ENCODE data around the gene BABAM1. TPM values are rescaled to one million over a fixed set of nuclear protein-coding genes. Genes with fewer than 3 reads are reported as not detected.

BABAM1 gene
- total RNA-seq, 1 experiment from 2014 or later, result 146 TPM

DNA sequence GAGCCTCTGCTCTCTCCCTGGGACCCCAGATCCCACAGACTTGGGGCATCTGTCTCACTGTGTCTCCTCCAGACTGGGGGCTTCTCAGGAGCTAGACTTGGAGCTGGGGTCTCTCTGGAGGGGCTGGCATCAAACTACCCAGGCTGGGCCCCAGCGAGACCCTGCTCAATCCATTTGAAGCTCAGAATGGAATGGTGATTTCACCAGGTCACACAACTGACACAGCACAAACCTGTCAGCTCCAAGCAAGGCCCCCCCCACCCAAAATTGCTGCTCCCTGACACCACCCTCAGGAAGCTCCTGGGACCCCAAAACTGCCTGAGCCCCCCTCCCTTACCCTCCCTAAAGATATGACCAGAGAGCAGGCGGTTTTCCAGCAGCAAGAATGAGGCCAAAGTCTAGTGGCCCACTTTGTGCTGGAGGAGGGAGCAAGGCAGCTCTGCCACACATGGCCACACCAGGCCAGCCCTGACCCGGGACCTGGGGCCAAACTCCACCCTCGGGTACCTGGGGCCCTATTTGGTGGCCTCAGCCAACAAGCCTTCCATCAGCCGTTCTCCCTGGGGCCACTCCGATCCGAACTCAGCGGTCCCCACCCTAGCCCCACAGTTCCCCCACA is 23.9 kb upstream of the BABAM1 start:
- ChIA-PET CTCF (interaction anchor here (0.6 to 3.7 kb wide), 9 partner anchors 8 to 529 kb away, joined by 3 to 11 read pairs (median 4); partner anchors contain the start of gene OCEL1), POLR2A (interaction anchor here (0.7 to 2.3 kb wide), 4 partner anchors 12 to 28 kb away, joined by 3 to 9 read pairs (median 4); partner anchors contain the start of gene USE1)
- no peak for DNase-seq (ENCODE audit: low spot score)
- no peak for ATAC-seq
- Mint-ChIP-seq H3K4me3 (peak overlapping the region; percentile 97), H3K27ac (peak overlapping the region; percentile 89), H3K4me1 (peaks cover 42% of the 10 kb centered on the region), H3K9me3 (no peaks in the 10 kb centered on the region), H3K27me3 (ENCODE audit: low read depth) (no peaks in the 10 kb centered on the region), H3K36me3 (peaks cover 3% of the 10 kb centered on the region)
- TF ChIP-seq NFE2L1 (CRISPR knock-in tag; IDR thresholded peaks at IDR 0.05) (no peak), ZMAT4 (CRISPR knock-in tag; IDR thresholded peaks at IDR 0.05) (no peak), ZBTB21 (CRISPR knock-in tag; IDR thresholded peaks at IDR 0.05; ENCODE audit: borderline replicate concordance) (no peak), ZNF232 (CRISPR knock-in tag; IDR thresholded peaks at IDR 0.05) (no peak), NFATC4 (CRISPR knock-in tag; IDR thresholded peaks at IDR 0.05) (no peak), ZNF138 (CRISPR knock-in tag; conservative IDR thresholded peaks at IDR 0.05) (no peak), IRF2 (CRISPR knock-in tag; IDR thresholded peaks at IDR 0.05; ENCODE audit: borderline replicate concordance, low read depth) (no peak), FOXK1 (CRISPR knock-in tag; IDR thresholded peaks at IDR 0.05) (no peak), E2F5 (CRISPR knock-in tag; IDR thresholded peaks at IDR 0.05) (no peak), ZNF396 (CRISPR knock-in tag; IDR thresholded peaks at IDR 0.05; ENCODE audit: borderline replicate concordance) (no peak), RELA (CRISPR knock-in tag; IDR thresholded peaks at IDR 0.05; ENCODE audit: borderline replicate concordance) (no peak), ZNF671 (CRISPR knock-in tag; IDR thresholded peaks at IDR 0.05) (no peak), JUN (CRISPR knock-in tag; IDR thresholded peaks at IDR 0.05) (no peak), USF2 (CRISPR knock-in tag; IDR thresholded peaks at IDR 0.05) (no peak)
- TF ChIP-seq, protein P1, sequence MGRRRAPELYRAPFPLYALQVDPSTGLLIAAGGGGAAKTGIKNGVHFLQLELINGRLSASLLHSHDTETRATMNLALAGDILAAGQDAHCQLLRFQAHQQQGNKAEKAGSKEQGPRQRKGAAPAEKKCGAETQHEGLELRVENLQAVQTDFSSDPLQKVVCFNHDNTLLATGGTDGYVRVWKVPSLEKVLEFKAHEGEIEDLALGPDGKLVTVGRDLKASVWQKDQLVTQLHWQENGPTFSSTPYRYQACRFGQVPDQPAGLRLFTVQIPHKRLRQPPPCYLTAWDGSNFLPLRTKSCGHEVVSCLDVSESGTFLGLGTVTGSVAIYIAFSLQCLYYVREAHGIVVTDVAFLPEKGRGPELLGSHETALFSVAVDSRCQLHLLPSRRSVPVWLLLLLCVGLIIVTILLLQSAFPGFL (CRISPR knock-in tag; IDR thresholded peaks at IDR 0.05; ENCODE audit: borderline replicate concordance), result no peak
- TF ChIP-seq, protein P2, sequence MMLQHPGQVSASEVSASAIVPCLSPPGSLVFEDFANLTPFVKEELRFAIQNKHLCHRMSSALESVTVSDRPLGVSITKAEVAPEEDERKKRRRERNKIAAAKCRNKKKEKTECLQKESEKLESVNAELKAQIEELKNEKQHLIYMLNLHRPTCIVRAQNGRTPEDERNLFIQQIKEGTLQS (CRISPR knock-in tag; conservative IDR thresholded peaks at IDR 0.05), result no peak
- TF ChIP-seq, protein P3, sequence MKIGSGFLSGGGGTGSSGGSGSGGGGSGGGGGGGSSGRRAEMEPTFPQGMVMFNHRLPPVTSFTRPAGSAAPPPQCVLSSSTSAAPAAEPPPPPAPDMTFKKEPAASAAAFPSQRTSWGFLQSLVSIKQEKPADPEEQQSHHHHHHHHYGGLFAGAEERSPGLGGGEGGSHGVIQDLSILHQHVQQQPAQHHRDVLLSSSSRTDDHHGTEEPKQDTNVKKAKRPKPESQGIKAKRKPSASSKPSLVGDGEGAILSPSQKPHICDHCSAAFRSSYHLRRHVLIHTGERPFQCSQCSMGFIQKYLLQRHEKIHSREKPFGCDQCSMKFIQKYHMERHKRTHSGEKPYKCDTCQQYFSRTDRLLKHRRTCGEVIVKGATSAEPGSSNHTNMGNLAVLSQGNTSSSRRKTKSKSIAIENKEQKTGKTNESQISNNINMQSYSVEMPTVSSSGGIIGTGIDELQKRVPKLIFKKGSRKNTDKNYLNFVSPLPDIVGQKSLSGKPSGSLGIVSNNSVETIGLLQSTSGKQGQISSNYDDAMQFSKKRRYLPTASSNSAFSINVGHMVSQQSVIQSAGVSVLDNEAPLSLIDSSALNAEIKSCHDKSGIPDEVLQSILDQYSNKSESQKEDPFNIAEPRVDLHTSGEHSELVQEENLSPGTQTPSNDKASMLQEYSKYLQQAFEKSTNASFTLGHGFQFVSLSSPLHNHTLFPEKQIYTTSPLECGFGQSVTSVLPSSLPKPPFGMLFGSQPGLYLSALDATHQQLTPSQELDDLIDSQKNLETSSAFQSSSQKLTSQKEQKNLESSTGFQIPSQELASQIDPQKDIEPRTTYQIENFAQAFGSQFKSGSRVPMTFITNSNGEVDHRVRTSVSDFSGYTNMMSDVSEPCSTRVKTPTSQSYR (CRISPR knock-in tag; IDR thresholded peaks at IDR 0.05), result no peak
- TF ChIP-seq, protein P4, sequence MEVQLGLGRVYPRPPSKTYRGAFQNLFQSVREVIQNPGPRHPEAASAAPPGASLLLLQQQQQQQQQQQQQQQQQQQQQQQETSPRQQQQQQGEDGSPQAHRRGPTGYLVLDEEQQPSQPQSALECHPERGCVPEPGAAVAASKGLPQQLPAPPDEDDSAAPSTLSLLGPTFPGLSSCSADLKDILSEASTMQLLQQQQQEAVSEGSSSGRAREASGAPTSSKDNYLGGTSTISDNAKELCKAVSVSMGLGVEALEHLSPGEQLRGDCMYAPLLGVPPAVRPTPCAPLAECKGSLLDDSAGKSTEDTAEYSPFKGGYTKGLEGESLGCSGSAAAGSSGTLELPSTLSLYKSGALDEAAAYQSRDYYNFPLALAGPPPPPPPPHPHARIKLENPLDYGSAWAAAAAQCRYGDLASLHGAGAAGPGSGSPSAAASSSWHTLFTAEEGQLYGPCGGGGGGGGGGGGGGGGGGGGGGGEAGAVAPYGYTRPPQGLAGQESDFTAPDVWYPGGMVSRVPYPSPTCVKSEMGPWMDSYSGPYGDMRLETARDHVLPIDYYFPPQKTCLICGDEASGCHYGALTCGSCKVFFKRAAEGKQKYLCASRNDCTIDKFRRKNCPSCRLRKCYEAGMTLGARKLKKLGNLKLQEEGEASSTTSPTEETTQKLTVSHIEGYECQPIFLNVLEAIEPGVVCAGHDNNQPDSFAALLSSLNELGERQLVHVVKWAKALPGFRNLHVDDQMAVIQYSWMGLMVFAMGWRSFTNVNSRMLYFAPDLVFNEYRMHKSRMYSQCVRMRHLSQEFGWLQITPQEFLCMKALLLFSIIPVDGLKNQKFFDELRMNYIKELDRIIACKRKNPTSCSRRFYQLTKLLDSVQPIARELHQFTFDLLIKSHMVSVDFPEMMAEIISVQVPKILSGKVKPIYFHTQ (CRISPR knock-in tag; IDR thresholded peaks at IDR 0.05), result no peak
- TF ChIP-seq, protein P5, sequence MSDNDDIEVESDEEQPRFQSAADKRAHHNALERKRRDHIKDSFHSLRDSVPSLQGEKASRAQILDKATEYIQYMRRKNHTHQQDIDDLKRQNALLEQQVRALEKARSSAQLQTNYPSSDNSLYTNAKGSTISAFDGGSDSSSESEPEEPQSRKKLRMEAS (CRISPR knock-in tag; IDR thresholded peaks at IDR 0.05), result no peak
- TF ChIP-seq, protein P6, sequence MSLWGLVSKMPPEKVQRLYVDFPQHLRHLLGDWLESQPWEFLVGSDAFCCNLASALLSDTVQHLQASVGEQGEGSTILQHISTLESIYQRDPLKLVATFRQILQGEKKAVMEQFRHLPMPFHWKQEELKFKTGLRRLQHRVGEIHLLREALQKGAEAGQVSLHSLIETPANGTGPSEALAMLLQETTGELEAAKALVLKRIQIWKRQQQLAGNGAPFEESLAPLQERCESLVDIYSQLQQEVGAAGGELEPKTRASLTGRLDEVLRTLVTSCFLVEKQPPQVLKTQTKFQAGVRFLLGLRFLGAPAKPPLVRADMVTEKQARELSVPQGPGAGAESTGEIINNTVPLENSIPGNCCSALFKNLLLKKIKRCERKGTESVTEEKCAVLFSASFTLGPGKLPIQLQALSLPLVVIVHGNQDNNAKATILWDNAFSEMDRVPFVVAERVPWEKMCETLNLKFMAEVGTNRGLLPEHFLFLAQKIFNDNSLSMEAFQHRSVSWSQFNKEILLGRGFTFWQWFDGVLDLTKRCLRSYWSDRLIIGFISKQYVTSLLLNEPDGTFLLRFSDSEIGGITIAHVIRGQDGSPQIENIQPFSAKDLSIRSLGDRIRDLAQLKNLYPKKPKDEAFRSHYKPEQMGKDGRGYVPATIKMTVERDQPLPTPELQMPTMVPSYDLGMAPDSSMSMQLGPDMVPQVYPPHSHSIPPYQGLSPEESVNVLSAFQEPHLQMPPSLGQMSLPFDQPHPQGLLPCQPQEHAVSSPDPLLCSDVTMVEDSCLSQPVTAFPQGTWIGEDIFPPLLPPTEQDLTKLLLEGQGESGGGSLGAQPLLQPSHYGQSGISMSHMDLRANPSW (CRISPR knock-in tag; conservative IDR thresholded peaks at IDR 0.05; ENCODE audit: low read depth), result no peak

Measured in WTC11 (cell line).